Endothelial cell of umbilical vein (primary cell): ENCODE measurements around the gene SAMD1.

Experiments used
- EZH2 ChIP-seq: IDR thresholded peaks from 2 replicates; pipeline ENCODE4 v1.6.1; 2012; ENCODE audit warnings: borderline replicate concordance, low read depth, mild to moderate bottlenecking, moderate library complexity, low read length, inconsistent platforms; ENCODE audit not compliant: severe bottlenecking
- JUN ChIP-seq: IDR thresholded peaks from 2 replicates; pipeline ENCODE4 v1.6.1; 2011; ENCODE audit warnings: borderline replicate concordance, low read depth; ENCODE audit not compliant: insufficient read length, insufficient read depth

- TF ChIP-seq EZH2 (no peak), JUN (no peak)
Observed at GRCh38 chr19:14089412-14089661, 1.2 kb downstream of the SAMD1 start.
